ENCODE data around the gene DBX1. TPM values are rescaled to one million over a fixed set of nuclear protein-coding genes. Genes with fewer than 3 reads are reported as not detected.

Gene DBX1
- polyA plus RNA-seq, 1 donor (not counting 4 experiments of a cell fraction or from before 2014, with no cell fraction given), result not detected

GRCh38 chr11:20192641-20193040, 32.4 kb upstream of the DBX1 start:
- Histone ChIP-seq H3K79me2 (ENCODE audit: control insufficient read depth, insufficient read depth, low read length) (no peaks in the 10 kb centered on the region), H3K4me2 (ENCODE audit: control insufficient read depth, extremely low read depth, insufficient read depth, low read depth, low read length) (no peak overlapping the region), H3K36me3 (ENCODE audit: control insufficient read depth in 2 of 2, extremely low read depth in 1 of 2, insufficient read depth in 2 of 2, low read length in 2 of 2) (no peaks in the 10 kb centered on the region), H4K20me1 (ENCODE audit: control insufficient read depth, extremely low read depth, insufficient read depth, low read length) (no peaks in the 10 kb centered on the region), H3K9ac (ENCODE audit: control insufficient read depth, extremely low read depth, insufficient read depth, low read length) (no peak overlapping the region), H3K27me3 (ENCODE audit: control insufficient read depth, extremely low read depth, insufficient read depth, low read length) (no peaks in the 10 kb centered on the region), H2AFZ (ENCODE audit: control insufficient read depth, low read length) (no peak overlapping the region), H3K27ac (ENCODE audit: control insufficient read depth, insufficient read depth, low read length) (no peak overlapping the region), H3K4me3 (ENCODE audit: control insufficient read depth in 2 of 3, extremely low read depth in 1 of 3, insufficient read depth in 2 of 3, low read depth in 1 of 3, low read length in 3 of 3) (no peak overlapping the region), H3K4me1 (ENCODE audit: control insufficient read depth, extremely low read depth, insufficient read depth, low read length) (no peaks in the 10 kb centered on the region), H3K9me1 (ENCODE audit: control insufficient read depth, extremely low read depth, insufficient read depth, low read length) (no peaks in the 10 kb centered on the region), H3K9me3 (ENCODE audit: control insufficient read depth, low read depth, low read length) (no peaks in the 10 kb centered on the region)
- dilution Hi-C loops (cut with MboI; ENCODE audit: extremely low pct_ligation_motif_present, low sequenced_read_pairs), result no loop called here
- FAIRE-seq, result no peak
- DNase-seq (ENCODE audit: low read depth, low spot score), result no peak
- TF ChIP-seq EZH2 (IDR thresholded peaks at IDR 0.05; ENCODE audit: low read length) (no peak), CTCF (optimal IDR thresholded peaks at IDR 0.05 in 1 of 3, IDR thresholded peaks at IDR 0.05 in 1 of 3, conservative IDR thresholded peaks at IDR 0.05 in 1 of 3; ENCODE audit: extremely low read depth in 1 of 3, insufficient read depth in 2 of 3, low read length in 3 of 3) (no peak)

GRCh38 chr11:20192151-20192550, 31.9 kb upstream of the DBX1 start:
- Histone ChIP-seq H4K20me1 (ENCODE audit: control insufficient read depth, extremely low read depth, insufficient read depth, low read length) (no peaks in the 10 kb centered on the region), H3K9me3 (ENCODE audit: control insufficient read depth, low read depth, low read length) (no peaks in the 10 kb centered on the region), H3K4me1 (ENCODE audit: control insufficient read depth, extremely low read depth, insufficient read depth, low read length) (no peaks in the 10 kb centered on the region), H3K9ac (ENCODE audit: control insufficient read depth, extremely low read depth, insufficient read depth, low read length) (no peak overlapping the region), H3K4me3 (ENCODE audit: control insufficient read depth in 2 of 3, extremely low read depth in 1 of 3, insufficient read depth in 2 of 3, low read depth in 1 of 3, low read length in 3 of 3) (no peak overlapping the region), H2AFZ (ENCODE audit: control insufficient read depth, low read length) (no peak overlapping the region), H3K27me3 (ENCODE audit: control insufficient read depth, extremely low read depth, insufficient read depth, low read length) (no peaks in the 10 kb centered on the region), H3K27ac (ENCODE audit: control insufficient read depth, insufficient read depth, low read length) (no peak overlapping the region), H3K36me3 (ENCODE audit: control insufficient read depth in 2 of 2, extremely low read depth in 1 of 2, insufficient read depth in 2 of 2, low read length in 2 of 2) (no peaks in the 10 kb centered on the region), H3K9me1 (ENCODE audit: control insufficient read depth, extremely low read depth, insufficient read depth, low read length) (no peaks in the 10 kb centered on the region), H3K79me2 (ENCODE audit: control insufficient read depth, insufficient read depth, low read length) (no peaks in the 10 kb centered on the region), H3K4me2 (ENCODE audit: control insufficient read depth, extremely low read depth, insufficient read depth, low read depth, low read length) (no peak overlapping the region)
- DNase-seq (ENCODE audit: low read depth, low spot score) (no peak), FAIRE-seq (no peak)
- dilution Hi-C loops (cut with MboI; ENCODE audit: extremely low pct_ligation_motif_present, low sequenced_read_pairs), result no loop called here
- TF ChIP-seq EZH2 (IDR thresholded peaks at IDR 0.05; ENCODE audit: low read length) (no peak), CTCF (optimal IDR thresholded peaks at IDR 0.05 in 1 of 3, IDR thresholded peaks at IDR 0.05 in 1 of 3, conservative IDR thresholded peaks at IDR 0.05 in 1 of 3; ENCODE audit: extremely low read depth in 1 of 3, insufficient read depth in 2 of 3, low read length in 3 of 3) (no peak)
